Psoas muscle (tissue), 8 donors: Measurements from ENCODE around the gene XCR1. TPM values are rescaled to one million over a fixed set of nuclear protein-coding genes. Genes with fewer than 3 reads are reported as not detected.

Experiments used
- ATAC-seq, 4 donors: fragments of 200-7000 bp; cut with Tn5 transposase; one replicate each; pipeline ENCODE4 v1.9.1; 2020; ENCODE audit warnings: moderate library complexity in 3 of 4, mild to moderate bottlenecking in 2 of 4
- DNase-seq, 2 donors: peaks; one replicate each; pipeline ENCODE4 v3.0.0-alpha.2; 2020
- H3K27ac ChIP-seq: fragments of 200-600 bp; one replicate; pipeline ENCODE4 v1.8.0; 2022
- H3K27me3 ChIP-seq, 3 donors: fragments of 200-600 bp in 1 of 3; one replicate each; pipeline versions ENCODE4 v1.6.1 to v1.8.0; 2013 to 2022; ENCODE audit warnings: low read length in 2 of 3, mild to moderate bottlenecking in 2 of 3, moderate library complexity in 1 of 3; ENCODE audit not compliant: insufficient read depth in 3 of 3
- H3K36me3 ChIP-seq, 2 donors: fragments of 200-600 bp in 1 of 2; one replicate each; pipeline versions ENCODE4 v1.6.1 to v1.8.0; 2013 to 2022; ENCODE audit warnings: low read depth in 1 of 2, mild to moderate bottlenecking in 1 of 2, moderate library complexity in 1 of 2; ENCODE audit not compliant: insufficient read depth in 1 of 2
- H3K4me1 ChIP-seq: fragments of 200-600 bp; one replicate; pipeline ENCODE4 v1.8.0; 2022
- H3K4me3 ChIP-seq: fragments of 200-600 bp; one replicate; pipeline ENCODE4 v1.8.0; 2022; ENCODE audit warnings: mild to moderate bottlenecking
- H3K9me3 ChIP-seq: fragments of 200-600 bp; one replicate; pipeline ENCODE4 v1.8.0; 2022
- CTCF ChIP-seq: fragments of 200-600 bp; IDR thresholded peaks from one replicate; pipeline ENCODE4 v1.8.0; 2022; ENCODE audit warnings: antibody characterized with exemption
- WGBS, 3 donors: extraction: QIAGEN DNeasy Blood & Tissue Kit; methylation state at CpG; one replicate each; pipeline versions ENCODE4 v1.1.6 to v1.1.7; 2013; 5-methylcytosine and 5-hydroxymethylcytosine counted together
- intact Hi-C, 2 donors: fragments of 100-400 bp; cut with DNase I; formaldehyde crosslinking; loops; one replicate each; pipeline versions ENCODE4 v1.11.0 to v1.14.2; 2022
- polyA plus RNA-seq, 3 donors: library from polyadenylated mRNA; stranded (reverse); fragments of 200-250 nt; gene quantifications; one replicate each; pipeline ENCODE4 v1.2.3, GENCODE V29; 2013
- total RNA-seq, 4 donors: library from RNA; stranded (reverse); fragmentation: NEBNext Ultra II Directional in 2 of 4; extraction: Animal tissue kit (Norgen Biotek cat#: 25700) in 2 of 4; gene quantifications; one replicate each; pipeline versions ENCODE4 v1.2.1 to v1.2.4, GENCODE V29; 2021 to 2023
- donor health status: healthy with polysubstance abuse.
- donor health status: DM: no; HTN: no; CAD: no; lungs with moderate emphysema.
- donor health status: Bipolar disorder and iron deficiency.
- donor health status: healthy.
- donor health status: DM: yes; HTN: yes; CAD: no.
- donor health status: DM: no; HTN: no; CAD: no.
- donor health status: DM: no; HTN: no; CAD: no.
- donor health status: DM: yes; HTN: yes; CAD: no.

XCR1 gene
- total and polyA plus RNA-seq, 7 donors: 0.01 to 0.10 (median 0.05) TPM; not detected in 1

- ATAC-seq: no peak
- H3K9me3 ChIP-seq: no peaks in the 10 kb centered on the region
- intact Hi-C loops: no loop called here
These were observed 38.9 kb downstream of the XCR1 start for GRCh38 chr3:45988362-45988761.

GRCh38 chr3:45987368-45988291, 39.7 kb downstream of the XCR1 start:
- intact Hi-C loops: no loop called here
- peak overlapping the region; percentile 21 for H3K4me3 ChIP-seq
- no peaks in the 10 kb centered on the region for H3K9me3 ChIP-seq
- ATAC-seq (peak; percentile 32 to 62 (median 59)), DNase-seq (peak; percentile 56 to 77)
- H3K4me1 ChIP-seq: peaks cover 98% of the 10 kb centered on the region
- no peak for TF ChIP-seq CTCF
- H3K36me3 ChIP-seq: peaks cover 6 to 16% of the 10 kb centered on the region in 2 donors
- peak overlapping the region; percentile 99 for H3K27ac ChIP-seq
- no peaks in the 10 kb centered on the region for H3K27me3 ChIP-seq
- 8 to 12% (median 11%) methylated on average over 8 of the region's 8 CpGs for WGBS, 3 donors

More at GRCh38 chr3:45988362-45988761, 38.9 kb downstream of the XCR1 start:
- 27 to 55% (median 37%) methylated on average over 4 of the region's 4 CpGs for WGBS, 3 donors
- Histone ChIP-seq H3K36me3 (peaks cover 3 to 9% of the 10 kb centered on the region in 2 donors), H3K4me3 (no peak overlapping the region), H3K27me3 (no peaks in the 10 kb centered on the region), H3K27ac (peak overlapping the region; percentile 99), H3K4me1 (peaks cover 98% of the 10 kb centered on the region)
- no peak for DNase-seq
- no peak for TF ChIP-seq CTCF

GRCh38 chr3:45986303-45986982, 40.8 kb downstream of the XCR1 start:
- ATAC-seq: peak; percentile 70 to 78 (median 74)
- 22 to 45% (median 26%) methylated on average over 5 of the region's 5 CpGs for WGBS, 3 donors
- peaks cover 10 to 28% of the 10 kb centered on the region in 2 donors for H3K36me3 ChIP-seq
- H3K4me3 ChIP-seq: peak overlapping the region; percentile 62
- TF ChIP-seq CTCF: no peak
- DNase-seq: no peak
- intact Hi-C loops: no loop called here
- peaks cover 98% of the 10 kb centered on the region for H3K4me1 ChIP-seq
- H3K9me3 ChIP-seq: no peaks in the 10 kb centered on the region
- H3K27me3 ChIP-seq: no peaks in the 10 kb centered on the region
- peak overlapping the region; percentile 99 for H3K27ac ChIP-seq

GRCh38 chr3:45985532-45986302, 41.6 kb downstream of the XCR1 start:
- ATAC-seq (peak; percentile 46 to 62 (median 54)), DNase-seq (no peak)
- peaks cover 17 to 35% of the 10 kb centered on the region in 2 donors for H3K36me3 ChIP-seq
- H3K9me3 ChIP-seq: no peaks in the 10 kb centered on the region
- WGBS, 3 donors: 15 to 29% (median 16%) methylated on average over 13 of the region's 13 CpGs
- peaks cover 98% of the 10 kb centered on the region for H3K4me1 ChIP-seq
- TF ChIP-seq CTCF: no peak
- intact Hi-C loops: no loop called here
- peak overlapping the region; percentile 99 for H3K27ac ChIP-seq
- peak overlapping the region; percentile 62 for H3K4me3 ChIP-seq
- no peaks in the 10 kb centered on the region for H3K27me3 ChIP-seq
